Natural killer cell treated with Interleukin-12 subunit alpha and Interleukin-12 subunit beta and Interleukin-15 and Interleukin-18, amount 100 ng/mL, for 72 hours (primary cell): Measurements from ENCODE around the gene CALN1. TPM values are rescaled to one million over a fixed set of nuclear protein-coding genes. Genes with fewer than 3 reads are reported as not detected.

ENCODE experiments used
- ATAC-seq, 2 donors: fragments of 150-1000 bp; cut with Tn5 transposase in 1 of 2; sonication (Bioruptor Pico), chemical (Tn5 transposase) in 1 of 2; 2 replicates each; pipeline ENCODE4 v1.10.0; 2021
- DNase-seq: peaks from one replicate; pipeline ENCODE4 v3.0.0; 2022; ENCODE audit warnings: low spot score
- H3K27ac Mint-ChIP-seq, 2 donors: 1 replicate in 1 of 2; 2 replicates in 1 of 2; pipeline ENCODE4 v1.8.0; 2022; ENCODE audit warnings: mixed read lengths in 2 of 2, mild to moderate bottlenecking in 1 of 2, moderate library complexity in 1 of 2
- H3K27me3 Mint-ChIP-seq, 2 donors: 1 replicate in 1 of 2; 2 replicates in 1 of 2; pipeline ENCODE4 v1.8.0; 2022; ENCODE audit warnings: mixed read lengths in 2 of 2
- H3K36me3 Mint-ChIP-seq: one replicate; pipeline ENCODE4 v1.8.0; 2022; ENCODE audit warnings: mixed read lengths
- H3K4me1 Mint-ChIP-seq, 2 donors: 1 replicate in 1 of 2; 2 replicates in 1 of 2; pipeline ENCODE4 v1.8.0; 2022; ENCODE audit warnings: low read depth in 2 of 2, mixed read lengths in 2 of 2, mild to moderate bottlenecking in 1 of 2
- H3K4me3 Mint-ChIP-seq: one replicate; pipeline ENCODE4 v1.8.0; 2022; ENCODE audit warnings: mixed read lengths
- H3K9me3 Mint-ChIP-seq: 2 replicates; pipeline ENCODE4 v1.8.0; 2022; ENCODE audit warnings: mixed read lengths
- total RNA-seq, 2 donors: library from RNA; stranded (reverse); gene quantifications; one replicate each; pipeline ENCODE4 v1.2.3, GENCODE V29; 2022

CALN1 gene
- total RNA-seq, 2 donors from 2014 or later: not detected

GRCh38 chr7:72334066-72334465 is 78.1 kb downstream of the CALN1 start:
- ATAC-seq (no peak), DNase-seq (no peak)
- Mint-ChIP-seq H3K4me3 (no peak overlapping the region), H3K36me3 (no peaks in the 10 kb centered on the region), H3K27me3 (peaks cover 30 to 34% of the 10 kb centered on the region in 2 donors), H3K9me3 (no peaks in the 10 kb centered on the region), H3K27ac (no peak overlapping the region), H3K4me1 (peaks cover 0 to 2% of the 10 kb centered on the region in 2 donors)

GRCh38 chr7:72326811-72327210 is 85.3 kb downstream of the CALN1 start:
- H3K9me3 Mint-ChIP-seq: no peaks in the 10 kb centered on the region
- H3K36me3 Mint-ChIP-seq: no peaks in the 10 kb centered on the region
- no peaks in the 10 kb centered on the region for H3K4me1 Mint-ChIP-seq
- peaks cover 0 to 6% of the 10 kb centered on the region in 2 donors for H3K27me3 Mint-ChIP-seq
- H3K27ac Mint-ChIP-seq: no peak overlapping the region
- DNase-seq (no peak), ATAC-seq (no peak)
- H3K4me3 Mint-ChIP-seq: no peak overlapping the region

- Mint-ChIP-seq H3K27ac (no peak overlapping the region), H3K36me3 (no peaks in the 10 kb centered on the region), H3K9me3 (no peaks in the 10 kb centered on the region), H3K27me3 (peaks cover 0 to 6% of the 10 kb centered on the region in 2 donors), H3K4me1 (no peaks in the 10 kb centered on the region), H3K4me3 (no peak overlapping the region)
- ATAC-seq (no peak), DNase-seq (no peak)
These were observed 85.8 kb downstream of the CALN1 start for GRCh38 chr7:72326365-72326764.

- no peak overlapping the region for H3K27ac Mint-ChIP-seq
- H3K4me1 Mint-ChIP-seq: no peaks in the 10 kb centered on the region
- H3K4me3 Mint-ChIP-seq: no peak overlapping the region
- H3K9me3 Mint-ChIP-seq: no peaks in the 10 kb centered on the region
- DNase-seq (no peak), ATAC-seq (no peak)
- H3K36me3 Mint-ChIP-seq: no peaks in the 10 kb centered on the region
- peaks cover 0 to 2% of the 10 kb centered on the region in 2 donors for H3K27me3 Mint-ChIP-seq
These were observed 86.6 kb downstream of the CALN1 start for GRCh38 chr7:72325561-72325960.

- DNase-seq (no peak), ATAC-seq (no peak)
- Mint-ChIP-seq H3K27ac (no peak overlapping the region), H3K4me1 (no peaks in the 10 kb centered on the region), H3K4me3 (no peak overlapping the region), H3K9me3 (no peaks in the 10 kb centered on the region), H3K36me3 (no peaks in the 10 kb centered on the region), H3K27me3 (no peaks in the 10 kb centered on the region)
These were observed 90.5 kb downstream of the CALN1 start for GRCh38 chr7:72321637-72322036.

- no peaks in the 10 kb centered on the region for H3K36me3 Mint-ChIP-seq
- H3K4me1 Mint-ChIP-seq: no peaks in the 10 kb centered on the region
- H3K27me3 Mint-ChIP-seq: no peaks in the 10 kb centered on the region
- no peak overlapping the region for H3K27ac Mint-ChIP-seq
- H3K9me3 Mint-ChIP-seq: no peaks in the 10 kb centered on the region
- DNase-seq (no peak), ATAC-seq (no peak)
- no peak overlapping the region for H3K4me3 Mint-ChIP-seq
These were observed 91.1 kb downstream of the CALN1 start for GRCh38 chr7:72321081-72321480.

- H3K27me3 Mint-ChIP-seq: no peaks in the 10 kb centered on the region
- H3K4me1 Mint-ChIP-seq: no peaks in the 10 kb centered on the region
- H3K27ac Mint-ChIP-seq: no peak overlapping the region
- H3K36me3 Mint-ChIP-seq: no peaks in the 10 kb centered on the region
- ATAC-seq (no peak), DNase-seq (no peak)
- no peak overlapping the region for H3K4me3 Mint-ChIP-seq
- no peaks in the 10 kb centered on the region for H3K9me3 Mint-ChIP-seq
These were observed 94.8 kb downstream of the CALN1 start for GRCh38 chr7:72317341-72317740.

GRCh38 chr7:72316148-72316547 is 96.0 kb downstream of the CALN1 start:
- DNase-seq: no peak
- no peaks in the 10 kb centered on the region for H3K36me3 Mint-ChIP-seq
- no peaks in the 10 kb centered on the region for H3K4me1 Mint-ChIP-seq
- no peak overlapping the region for H3K4me3 Mint-ChIP-seq
- no peak overlapping the region for H3K27ac Mint-ChIP-seq
- peaks cover 3 to 7% of the 10 kb centered on the region in 2 donors for H3K27me3 Mint-ChIP-seq
- ATAC-seq: no peak
- H3K9me3 Mint-ChIP-seq: no peaks in the 10 kb centered on the region

GRCh38 chr7:72313906-72314305 is 98.2 kb downstream of the CALN1 start:
- Mint-ChIP-seq H3K4me1 (no peaks in the 10 kb centered on the region), H3K4me3 (no peak overlapping the region), H3K36me3 (no peaks in the 10 kb centered on the region), H3K27ac (no peak overlapping the region), H3K27me3 (peaks cover 3 to 9% of the 10 kb centered on the region in 2 donors), H3K9me3 (no peaks in the 10 kb centered on the region)
- DNase-seq: no peak
- no peak for ATAC-seq

- DNase-seq: no peak
- H3K4me1 Mint-ChIP-seq: no peaks in the 10 kb centered on the region
- ATAC-seq: no peak
- H3K36me3 Mint-ChIP-seq: no peaks in the 10 kb centered on the region
- no peaks in the 10 kb centered on the region for H3K9me3 Mint-ChIP-seq
- H3K27me3 Mint-ChIP-seq: peaks cover 3 to 9% of the 10 kb centered on the region in 2 donors
- no peak overlapping the region for H3K27ac Mint-ChIP-seq
- H3K4me3 Mint-ChIP-seq: no peak overlapping the region
These were observed 101.8 kb downstream of the CALN1 start for GRCh38 chr7:72310301-72310700.

- H3K27me3 Mint-ChIP-seq: peaks cover 3 to 9% of the 10 kb centered on the region in 2 donors
- ATAC-seq (no peak), DNase-seq (no peak)
- no peak overlapping the region for H3K4me3 Mint-ChIP-seq
- H3K27ac Mint-ChIP-seq: no peak overlapping the region
- no peaks in the 10 kb centered on the region for H3K4me1 Mint-ChIP-seq
- H3K36me3 Mint-ChIP-seq: no peaks in the 10 kb centered on the region
- H3K9me3 Mint-ChIP-seq: no peaks in the 10 kb centered on the region
These were observed 102.7 kb downstream of the CALN1 start for GRCh38 chr7:72309476-72309875.

- H3K27me3 Mint-ChIP-seq: peaks cover 3 to 9% of the 10 kb centered on the region in 2 donors
These were observed 103.2 kb downstream of the CALN1 start for GRCh38 chr7:72308986-72309385.

GRCh38 chr7:72307566-72307965 is 104.6 kb downstream of the CALN1 start:
- Mint-ChIP-seq H3K27ac (no peak overlapping the region), H3K9me3 (no peaks in the 10 kb centered on the region), H3K36me3 (no peaks in the 10 kb centered on the region), H3K4me1 (no peaks in the 10 kb centered on the region), H3K4me3 (no peak overlapping the region), H3K27me3 (peaks cover 3 to 9% of the 10 kb centered on the region in 2 donors)
- no peak for ATAC-seq
- DNase-seq: no peak

More at GRCh38 chr7:72308986-72309385, 103.2 kb downstream of the CALN1 start:
- H3K9me3 Mint-ChIP-seq: no peaks in the 10 kb centered on the region
- no peaks in the 10 kb centered on the region for H3K36me3 Mint-ChIP-seq
- no peaks in the 10 kb centered on the region for H3K4me1 Mint-ChIP-seq
- no peak overlapping the region for H3K27ac Mint-ChIP-seq
- ATAC-seq (no peak), DNase-seq (no peak)
- no peak overlapping the region for H3K4me3 Mint-ChIP-seq

- no peak for DNase-seq
- H3K27me3 Mint-ChIP-seq: peaks cover 13 to 14% of the 10 kb centered on the region in 2 donors
- H3K4me1 Mint-ChIP-seq: no peaks in the 10 kb centered on the region
- H3K27ac Mint-ChIP-seq: no peak overlapping the region
- H3K36me3 Mint-ChIP-seq: no peaks in the 10 kb centered on the region
- H3K9me3 Mint-ChIP-seq: no peaks in the 10 kb centered on the region
- no peak overlapping the region for H3K4me3 Mint-ChIP-seq
- ATAC-seq: no peak
These were observed 113.2 kb downstream of the CALN1 start for GRCh38 chr7:72298912-72299311.

GRCh38 chr7:72298091-72298490 is 114.0 kb downstream of the CALN1 start:
- H3K27me3 Mint-ChIP-seq: peaks cover 13 to 14% of the 10 kb centered on the region in 2 donors
- H3K36me3 Mint-ChIP-seq: no peaks in the 10 kb centered on the region
- ATAC-seq (no peak), DNase-seq (no peak)
- H3K4me1 Mint-ChIP-seq: no peaks in the 10 kb centered on the region
- H3K4me3 Mint-ChIP-seq: no peak overlapping the region
- H3K9me3 Mint-ChIP-seq: no peaks in the 10 kb centered on the region
- no peak overlapping the region for H3K27ac Mint-ChIP-seq
